ENCODE data around the gene GSTA5. TPM values are rescaled to one million over a fixed set of nuclear protein-coding genes. Genes with fewer than 3 reads are reported as not detected.
A peak's percentile ranks its signal among the peaks of the same experiment; 100 is the strongest.
"Not testable (repeated sequence)": the region's sequence is repeated elsewhere in the genome, so short reads cannot be mapped to it uniquely, and the experiment has no call there.

Gene GSTA5
- total RNA-seq, 4 donors from 2014 or later = not detected

DNA sequence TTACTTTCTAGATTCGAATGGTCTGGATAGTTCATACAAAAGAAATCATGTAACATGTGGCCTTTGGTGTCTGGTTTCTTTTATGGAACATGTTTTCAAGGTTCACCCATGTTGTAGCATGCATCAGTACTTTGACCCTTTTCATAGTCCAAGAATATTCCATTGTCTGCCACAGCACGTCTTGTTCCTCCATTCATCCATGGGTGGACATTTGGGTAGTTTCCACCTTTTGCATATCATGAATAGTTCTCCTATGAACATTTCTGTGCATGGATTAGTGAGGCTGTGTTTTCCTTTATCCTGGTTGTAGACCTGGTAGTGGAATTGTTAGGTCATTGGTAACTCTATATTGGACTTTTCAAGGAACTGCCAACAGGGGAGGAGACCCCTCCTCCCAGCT lies 37.2 kb upstream of the GSTA5 start:
- Histone ChIP-seq H3K27me3 (no peaks in the 10 kb centered on the region), H3K36me3 (no peaks in the 10 kb centered on the region), H3K9me3 (no peaks in the 10 kb centered on the region), H3K4me3 (no peak overlapping the region), H3K27ac (no peak overlapping the region), H3K4me1 (peaks cover 0 to 17% (median 3%) of the 10 kb centered on the region in 3 donors)
- intact Hi-C loops (cut with DNase I) = no loop called here
- WGBS, 2 donors = 65 to 71% methylated on average over 2 of the region's 2 CpGs
- no peak for DNase-seq
- no peak for TF ChIP-seq POLR2A (IDR thresholded peaks at IDR 0.05)
- TF ChIP-seq, protein P1, sequence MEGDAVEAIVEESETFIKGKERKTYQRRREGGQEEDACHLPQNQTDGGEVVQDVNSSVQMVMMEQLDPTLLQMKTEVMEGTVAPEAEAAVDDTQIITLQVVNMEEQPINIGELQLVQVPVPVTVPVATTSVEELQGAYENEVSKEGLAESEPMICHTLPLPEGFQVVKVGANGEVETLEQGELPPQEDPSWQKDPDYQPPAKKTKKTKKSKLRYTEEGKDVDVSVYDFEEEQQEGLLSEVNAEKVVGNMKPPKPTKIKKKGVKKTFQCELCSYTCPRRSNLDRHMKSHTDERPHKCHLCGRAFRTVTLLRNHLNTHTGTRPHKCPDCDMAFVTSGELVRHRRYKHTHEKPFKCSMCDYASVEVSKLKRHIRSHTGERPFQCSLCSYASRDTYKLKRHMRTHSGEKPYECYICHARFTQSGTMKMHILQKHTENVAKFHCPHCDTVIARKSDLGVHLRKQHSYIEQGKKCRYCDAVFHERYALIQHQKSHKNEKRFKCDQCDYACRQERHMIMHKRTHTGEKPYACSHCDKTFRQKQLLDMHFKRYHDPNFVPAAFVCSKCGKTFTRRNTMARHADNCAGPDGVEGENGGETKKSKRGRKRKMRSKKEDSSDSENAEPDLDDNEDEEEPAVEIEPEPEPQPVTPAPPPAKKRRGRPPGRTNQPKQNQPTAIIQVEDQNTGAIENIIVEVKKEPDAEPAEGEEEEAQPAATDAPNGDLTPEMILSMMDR (IDR thresholded peaks at IDR 0.05) = no peak

GRCh38 chr6:52877168-52877567 lies 36.6 kb upstream of the GSTA5 start:
- no peaks in the 10 kb centered on the region for H3K27me3 ChIP-seq
- intact Hi-C loops (cut with DNase I) = no loop called here
- 62 to 64% methylated on average over 3 of the region's 3 CpGs for WGBS, 2 donors
- H3K36me3 ChIP-seq = no peaks in the 10 kb centered on the region
- TF ChIP-seq, protein P1 (IDR thresholded peaks at IDR 0.05) = no peak
- no peak for TF ChIP-seq POLR2A (IDR thresholded peaks at IDR 0.05)
- no peaks in the 10 kb centered on the region for H3K9me3 ChIP-seq
- DNase-seq = no peak
- peaks cover 0 to 23% (median 3%) of the 10 kb centered on the region in 3 donors for H3K4me1 ChIP-seq
- H3K4me3 ChIP-seq = no peak overlapping the region
- no peak overlapping the region for H3K27ac ChIP-seq

GRCh38 chr6:52876056-52876787 lies 35.6 kb upstream of the GSTA5 start:
- H3K9me3 ChIP-seq = no peaks in the 10 kb centered on the region
- no peak overlapping the region for H3K27ac ChIP-seq
- H3K4me3 ChIP-seq = no peak overlapping the region
- no peak for DNase-seq
- TF ChIP-seq, protein P1 (IDR thresholded peaks at IDR 0.05) = no peak
- no peak for TF ChIP-seq POLR2A (IDR thresholded peaks at IDR 0.05)
- H3K4me1 ChIP-seq = peaks cover 0 to 23% (median 0%) of the 10 kb centered on the region in 3 donors
- no peaks in the 10 kb centered on the region for H3K27me3 ChIP-seq
- no peaks in the 10 kb centered on the region for H3K36me3 ChIP-seq
- intact Hi-C loops (cut with DNase I) = no loop called here
- WGBS, 2 donors = 74 to 82% methylated on average over 7 of the region's 7 CpGs

DNA sequence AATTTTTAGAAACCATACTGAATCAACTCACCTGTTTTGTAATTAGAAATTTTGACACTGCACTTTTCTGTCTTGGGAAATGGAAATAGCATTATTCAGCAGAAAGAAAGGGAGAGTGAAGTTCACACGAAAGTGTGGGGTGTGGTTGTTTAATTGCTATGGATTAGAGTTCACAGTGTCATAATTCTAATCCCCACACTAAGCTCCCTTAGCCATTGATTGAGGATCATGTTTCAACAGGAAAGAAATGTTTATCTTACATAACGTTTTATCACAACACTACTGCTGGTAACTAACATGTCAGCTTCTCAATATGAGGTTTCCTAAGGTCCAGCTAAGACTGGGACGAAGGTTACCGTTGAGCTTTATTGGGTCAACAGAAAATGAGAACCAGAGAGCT lies 31.4 kb upstream of the GSTA5 start:
- intact Hi-C loops (cut with DNase I) = no loop called here
- Histone ChIP-seq H3K27me3 (no peaks in the 10 kb centered on the region), H3K4me3 (no peak overlapping the region), H3K36me3 (no peaks in the 10 kb centered on the region), H3K4me1 (peaks cover 0 to 23% (median 4%) of the 10 kb centered on the region in 3 donors), H3K9me3 (no peaks in the 10 kb centered on the region), H3K27ac (peak overlapping the region in 2 of 4 donors; percentile 42 to 43)
- WGBS, 2 donors = 22 to 37% methylated on average over 4 of the region's 4 CpGs
- no peak for DNase-seq
- TF ChIP-seq, protein P1 (IDR thresholded peaks at IDR 0.05) = no peak
- no peak for TF ChIP-seq POLR2A (IDR thresholded peaks at IDR 0.05)

DNA sequence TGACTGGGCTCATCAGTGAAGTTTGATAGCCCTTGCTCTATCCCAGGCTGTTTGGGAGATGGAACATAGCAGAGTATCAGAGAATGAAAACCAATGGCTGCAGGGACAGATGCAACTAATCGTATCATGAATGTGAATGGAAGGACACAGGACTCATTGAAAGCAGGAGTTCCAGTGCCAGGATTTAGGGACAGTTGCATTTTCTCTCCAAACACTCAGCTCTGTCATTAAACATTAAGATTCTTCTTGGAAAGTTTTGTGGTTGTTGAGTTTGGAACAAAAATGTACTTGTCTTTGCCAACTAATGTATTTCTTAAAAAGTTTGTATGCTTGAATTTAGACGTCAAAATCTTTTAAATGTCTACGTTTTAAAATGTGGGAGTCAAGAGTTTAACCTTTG lies 31.0 kb upstream of the GSTA5 start:
- intact Hi-C loops (cut with DNase I) = no loop called here
- peak overlapping the region in 3 of 4 donors; percentile 32 to 43 (median 42) for H3K27ac ChIP-seq
- WGBS, 2 donors = 36 to 38% methylated on average over 3 of the region's 3 CpGs

GRCh38 chr6:52870335-52871091 lies 29.9 kb upstream of the GSTA5 start:
- H3K36me3 ChIP-seq; DNase-seq; H3K9me3 ChIP-seq; H3K27me3 ChIP-seq; intact Hi-C loops (cut with DNase I); H3K4me3 ChIP-seq: not testable (repeated sequence)
- WGBS, 2 donors = 71 to 79% methylated on average over 3 of the region's 3 CpGs
- H3K27ac ChIP-seq = peak overlapping the region in 2 of 4 donors; percentile 7 to 42
- peaks cover 0 to 14% (median 4%) of the 10 kb centered on the region in 3 donors for H3K4me1 ChIP-seq

More for the DNA sequence above, 31.0 kb upstream of the GSTA5 start:
- Histone ChIP-seq H3K4me3 (no peak overlapping the region), H3K9me3 (no peaks in the 10 kb centered on the region), H3K36me3 (no peaks in the 10 kb centered on the region), H3K27me3 (no peaks in the 10 kb centered on the region), H3K4me1 (peaks cover 0 to 20% (median 4%) of the 10 kb centered on the region in 3 donors)
- TF ChIP-seq POLR2A (IDR thresholded peaks at IDR 0.05) = no peak
- TF ChIP-seq, protein P1 (IDR thresholded peaks at IDR 0.05) = no peak
- DNase-seq = no peak

GRCh38 chr6:52868899-52869298 lies 28.3 kb upstream of the GSTA5 start:
- H3K4me3 ChIP-seq; DNase-seq; H3K27ac ChIP-seq; intact Hi-C loops (cut with DNase I); H3K9me3 ChIP-seq; H3K36me3 ChIP-seq; H3K27me3 ChIP-seq: not testable (repeated sequence)
- peaks cover 0 to 14% (median 4%) of the 10 kb centered on the region in 3 donors for H3K4me1 ChIP-seq
- WGBS, 2 donors = 54 to 75% methylated on average over 3 to 4 of the region's 5 CpGs
